Stimulated activated naive CD4-positive, alpha-beta T cell treated with Interleukin-2 at 50 U/mL for 16 hours (primary cell): ENCODE results near the gene MAPK11.

Source experiments
- DNase-seq: peaks from one replicate; lab custom pipeline; 2025; lab: John Stamatoyannopoulos, UW

MAPK11 gene

GRCh38 chr22:50307890-50308596, 37.9 kb upstream of the MAPK11 start:
- no peak for DNase-seq

GRCh38 chr22:50306753-50307749, 36.9 kb upstream of the MAPK11 start, which contains the start of gene PLXNB2:
Gene PLXNB2 (minus strand): TSS chr22:50307646. CDS start chr22:50290584, 17,062 bp downstream.
- no peak for DNase-seq

- no peak for DNase-seq
Observed at GRCh38 chr22:50305923-50306566, 35.9 kb upstream of the MAPK11 start.

GRCh38 chr22:50305393-50305922, 35.3 kb upstream of the MAPK11 start:
- no peak for DNase-seq

DNA sequence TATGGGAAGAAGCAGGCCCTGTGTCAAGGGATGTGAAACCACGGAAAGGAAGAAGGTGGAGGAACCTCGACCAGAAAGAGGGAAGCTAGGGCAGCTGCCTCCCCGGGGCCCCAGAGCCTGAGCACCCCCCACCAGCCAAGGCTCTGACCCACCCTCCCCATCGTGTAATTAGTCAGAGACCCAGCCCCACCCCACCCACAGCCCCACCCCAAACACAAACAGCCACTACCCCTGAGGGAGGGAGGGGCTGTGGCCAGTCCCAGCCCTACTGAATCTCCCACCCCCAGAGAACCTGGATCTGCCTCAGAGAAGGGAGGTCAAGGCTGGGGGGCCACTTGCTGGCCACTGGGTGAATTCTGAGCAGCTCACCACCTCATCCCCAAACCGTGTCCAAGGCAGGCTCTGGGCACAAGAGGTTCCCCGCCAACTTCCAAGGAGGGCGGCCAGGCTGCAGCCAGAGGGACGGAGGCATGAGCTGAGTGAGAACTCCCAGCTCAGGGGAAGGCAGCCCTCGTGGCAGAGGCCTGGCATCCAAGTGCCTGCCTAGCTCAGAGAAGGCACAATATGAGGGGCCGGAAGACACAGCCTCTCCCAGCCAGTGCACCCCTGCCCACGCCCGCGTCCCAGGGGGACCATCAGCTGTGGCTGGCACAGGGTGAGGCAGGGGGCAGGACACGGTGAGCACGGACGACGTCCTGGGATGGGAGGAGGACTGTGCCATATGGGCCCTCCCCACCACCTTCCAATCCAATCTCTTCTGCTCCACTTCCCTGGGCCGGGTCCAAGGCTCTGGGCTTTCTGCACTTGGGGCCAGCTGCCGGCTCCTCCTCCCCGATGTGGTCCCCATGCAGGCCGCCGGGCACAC, 34.6 kb upstream of the MAPK11 start:
- DNase-seq, result no peak

- DNase-seq, result no peak
Observed at GRCh38 chr22:50303848-50304527, 33.8 kb upstream of the MAPK11 start.

GRCh38 chr22:50303515-50303847, 33.3 kb upstream of the MAPK11 start:
- no peak for DNase-seq

- DNase-seq, result no peak
Observed at GRCh38 chr22:50302564-50302963, 32.4 kb upstream of the MAPK11 start.

- DNase-seq, result no peak
Observed at GRCh38 chr22:50302041-50302541, 31.9 kb upstream of the MAPK11 start.

- DNase-seq, result no peak
Observed at GRCh38 chr22:50301581-50301991, 31.4 kb upstream of the MAPK11 start.

DNA sequence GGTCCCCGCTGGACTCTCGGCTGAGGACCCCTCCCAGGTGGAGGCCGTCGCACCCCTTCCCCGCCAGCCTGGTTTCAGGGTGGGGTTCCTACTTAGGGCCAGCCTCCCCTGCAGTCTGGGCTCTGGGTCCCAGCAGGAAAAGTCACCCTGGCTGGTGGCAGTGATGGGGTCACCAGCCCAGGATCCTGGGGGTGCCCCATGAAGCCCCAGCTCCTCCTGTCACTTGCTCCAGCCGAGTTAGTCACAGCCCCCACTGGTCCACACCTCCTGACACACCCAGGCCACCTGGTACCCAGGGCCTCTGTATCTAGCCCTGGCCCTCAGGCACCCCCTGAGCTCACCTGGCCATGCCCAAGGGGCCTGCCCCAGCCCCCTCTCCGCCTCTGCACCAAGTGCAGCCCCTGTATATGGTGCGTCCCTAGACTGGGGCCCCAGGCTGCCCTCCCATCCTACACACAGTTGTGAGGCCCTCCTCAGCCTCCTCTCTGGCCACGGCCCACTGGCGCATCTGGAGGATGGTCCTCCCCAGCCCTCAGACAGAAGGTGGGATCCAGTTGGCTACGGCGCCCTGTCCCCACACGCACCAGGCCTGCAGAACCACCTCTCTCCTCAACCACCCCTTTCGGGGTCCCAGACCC, 30.6 kb upstream of the MAPK11 start:
- no peak for DNase-seq

- DNase-seq, result no peak
Observed at GRCh38 chr22:50299785-50300619, 29.8 kb upstream of the MAPK11 start.

DNA sequence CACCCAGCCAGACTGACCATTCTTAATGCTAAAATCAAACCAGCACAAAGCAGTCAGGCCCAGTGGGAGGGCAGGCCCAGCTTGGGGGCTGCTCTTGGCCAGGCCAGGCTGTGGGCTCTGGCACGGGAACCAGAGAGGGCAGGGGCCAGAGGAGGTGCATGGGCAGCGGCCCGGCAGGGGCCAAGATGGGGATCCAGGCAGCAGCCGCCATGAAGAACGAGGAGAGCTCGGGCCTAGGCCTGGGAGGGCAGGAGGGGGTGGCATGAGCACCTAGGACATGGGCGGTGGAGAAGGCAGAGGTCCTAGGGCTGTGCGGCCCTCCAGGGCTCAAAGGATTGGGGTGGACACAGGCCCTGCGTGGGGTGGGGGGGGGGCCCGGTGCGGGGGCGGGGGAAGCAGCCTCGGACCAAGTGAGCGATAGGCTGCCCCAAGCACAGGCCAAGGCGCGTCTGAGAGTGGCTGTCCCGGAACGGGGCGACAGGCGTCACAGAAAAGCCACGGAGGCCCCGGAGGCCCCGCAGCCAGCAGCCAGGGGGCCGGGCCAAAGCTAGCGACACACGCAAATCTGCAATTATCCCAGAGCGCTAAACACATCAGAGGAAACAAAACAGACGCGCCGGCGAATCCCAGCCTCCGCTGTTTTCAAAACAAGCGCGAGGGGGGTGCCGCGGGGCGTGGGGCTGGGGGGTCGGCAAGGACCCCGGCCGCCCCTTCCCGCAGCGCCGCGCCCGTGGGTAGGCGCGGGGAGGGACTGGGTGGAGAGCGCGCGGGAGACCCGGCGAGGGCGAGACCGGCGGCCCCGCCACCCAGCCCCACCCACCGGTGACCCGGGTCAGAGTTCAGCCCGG, 29.0 kb upstream of the MAPK11 start:
- no peak for DNase-seq

GRCh38 chr22:50298266-50298637, 28.1 kb upstream of the MAPK11 start:
- DNase-seq, result no peak

DNA sequence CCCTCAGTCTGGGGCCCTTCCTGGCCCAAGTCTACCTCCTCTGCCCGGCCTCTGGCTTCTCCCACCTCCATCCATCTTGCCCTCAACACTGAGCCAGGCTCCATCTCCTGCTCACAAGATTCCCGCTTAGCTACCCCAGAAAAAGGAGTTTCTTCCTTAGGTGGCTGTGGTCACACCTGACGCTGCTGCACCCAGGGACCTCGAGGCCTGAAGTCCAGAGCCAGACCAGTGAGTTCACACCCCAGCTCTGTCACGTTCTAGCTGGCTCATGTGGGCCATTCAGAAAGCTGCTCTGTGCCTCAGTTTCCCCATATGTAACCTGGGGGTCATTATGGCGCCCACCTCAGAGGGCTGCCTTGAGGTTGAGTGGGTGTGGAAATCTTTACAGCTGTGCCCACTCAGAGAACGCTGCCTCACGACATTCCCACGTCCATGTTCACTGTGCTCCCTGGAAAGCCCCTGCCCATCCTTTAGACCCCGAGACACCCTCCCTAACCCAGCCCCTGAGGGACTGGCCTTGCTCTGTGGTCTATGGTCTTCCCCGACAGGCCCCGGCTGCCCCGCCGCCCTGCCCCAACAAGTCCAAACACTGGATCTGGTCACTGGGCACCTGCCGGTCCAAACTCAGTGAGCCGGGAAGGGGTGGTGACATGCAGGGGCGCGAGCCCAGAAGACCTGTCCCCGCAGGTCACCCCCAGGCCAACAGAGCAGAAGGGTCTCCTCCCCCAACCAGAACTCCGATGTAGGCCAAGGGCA, 27.5 kb upstream of the MAPK11 start:
- DNase-seq, result no peak

DNA sequence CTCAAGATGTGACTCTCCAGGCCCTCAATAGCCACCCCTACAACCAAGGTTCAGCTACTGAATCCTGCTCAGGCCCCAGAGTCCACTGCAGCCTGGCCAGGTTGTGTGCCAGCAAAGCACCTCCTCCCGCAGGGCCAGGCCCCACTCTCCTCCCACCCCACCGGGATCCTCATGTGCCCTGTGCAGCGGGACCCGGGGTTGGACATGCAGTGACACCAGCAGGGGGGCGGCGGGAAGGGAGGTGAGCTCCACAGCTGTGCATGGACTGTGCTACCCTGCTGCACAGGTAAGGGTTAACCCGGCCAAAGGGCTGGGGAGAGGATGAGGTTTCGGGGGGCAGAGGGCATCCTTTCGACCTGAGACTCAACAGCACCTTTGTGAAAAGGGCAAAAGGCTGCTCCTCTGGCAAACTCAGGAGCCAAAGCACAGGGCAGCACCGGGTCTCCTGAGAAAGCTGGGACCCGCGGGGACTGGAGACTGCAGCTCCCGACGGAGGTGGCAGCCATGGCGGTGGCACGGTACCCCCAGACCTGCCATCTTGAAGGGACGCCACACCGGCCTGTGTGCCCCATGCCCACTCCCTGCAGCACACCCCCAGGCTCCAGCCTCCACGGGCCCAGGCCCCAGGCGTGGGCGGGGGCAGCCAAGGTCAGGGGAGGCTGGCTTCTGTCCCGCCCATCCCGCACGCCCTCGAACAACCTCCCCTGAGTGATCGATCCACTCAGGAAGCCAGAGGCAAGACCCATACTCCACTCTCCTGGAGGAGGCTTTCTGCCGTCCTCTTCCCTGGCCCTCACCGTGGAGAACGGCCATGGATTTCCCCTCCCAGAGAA, 26.7 kb upstream of the MAPK11 start:
- no peak for DNase-seq

- DNase-seq, result no peak
Observed at GRCh38 chr22:50294319-50294656, 24.1 kb upstream of the MAPK11 start.
